SK-N-SH (cell line): ENCODE measurements around the gene SNRPA1. TPM values are rescaled to one million over a fixed set of nuclear protein-coding genes. Genes with fewer than 3 reads are reported as not detected.

Experiments used
- CTCF ChIA-PET: fragments of 300-600, 350-600 bp; formaldehyde crosslinking; extraction: SDS; loops from one replicate; lab custom pipeline; 2021; lab: Yijun Ruan, JAX
- POLR2A ChIA-PET: fragments of 350-600 bp; sonication (Branson Sonifier 250); formaldehyde crosslinking; extraction: SDS; loops from one replicate; lab custom pipeline; 2020; ENCODE audit warnings: antibody characterized with exemption, inconsistent platforms; lab: Yijun Ruan, JAX
- DNase-seq: peaks from one replicate; pipeline ENCODE4 v3.0.0; 2012
- H2AFZ ChIP-seq: fragments of 200-600 bp; sonication (generic); 2 replicates; pipeline ENCODE4 v1.8.1; 2016; ENCODE audit warnings: antibody characterized with exemption, mild to moderate bottlenecking, low read depth
- H3F3A ChIP-seq: fragments of 200-600 bp; sonication (generic); replicated peaks from 2 replicates; pipeline ENCODE3; 2016; ENCODE audit warnings: antibody characterized with exemption, mild to moderate bottlenecking; ENCODE audit not compliant: insufficient read depth
- H3K27ac ChIP-seq, 2 experiments: fragments of 200-500 bp in 1 of 2; fragments of 200-600 bp in 1 of 2; sonication (Bioruptor generic) in 1 of 2; sonication (generic), shearing (Covaris generic) in 1 of 2; 2 replicates each; pipeline versions ENCODE4 v1.5.1 to v1.6.1; 2014 to 2016; ENCODE audit warnings: low read depth in 2 of 2, inconsistent platforms in 1 of 2, low read length in 1 of 2, mild to moderate bottlenecking in 1 of 2, mixed read lengths in 1 of 2
- H3K27me3 ChIP-seq: fragments of 200-600 bp; sonication (generic), shearing (Covaris generic); 2 replicates; pipeline ENCODE4 v1.6.1; 2016; ENCODE audit warnings: mixed run types; ENCODE audit not compliant: insufficient read depth
- H3K36me3 ChIP-seq, 2 experiments: fragments of 200-500 bp in 1 of 2; fragments of 200-600 bp in 1 of 2; sonication (Bioruptor generic) in 1 of 2; sonication (generic) in 1 of 2; replicated peaks in 1 of 2; 2 replicates each; pipeline versions ENCODE3 to v1.5.1; 2014 to 2016; ENCODE audit warnings: low read length in 1 of 2, mild to moderate bottlenecking in 1 of 2; ENCODE audit not compliant: insufficient read depth in 2 of 2, control insufficient read depth in 1 of 2
- H3K4me1 ChIP-seq, 2 experiments: fragments of 200-500 bp in 1 of 2; fragments of 200-600 bp in 1 of 2; sonication (Bioruptor generic) in 1 of 2; sonication (generic), shearing (Covaris generic) in 1 of 2; 2 replicates each; pipeline versions ENCODE4 v1.5.1 to v1.6.1; 2014 to 2016; ENCODE audit warnings: low read depth in 1 of 2, low read length in 1 of 2, mixed run types in 1 of 2; ENCODE audit not compliant: insufficient read depth in 2 of 2, control insufficient read depth in 1 of 2
- H3K4me2 ChIP-seq: fragments of 200-600 bp; sonication (generic), shearing (Covaris generic); 2 replicates; pipeline ENCODE4 v1.6.1; 2017; ENCODE audit warnings: mixed run types
- H3K4me3 ChIP-seq, 2 experiments: fragments of 200-500 bp in 1 of 2; fragments of 200-600 bp in 1 of 2; sonication (Bioruptor generic) in 1 of 2; sonication (generic), shearing (Covaris generic) in 1 of 2; 2 replicates each; pipeline versions ENCODE4 v1.5.1 to v1.8.1; 2014 to 2016; ENCODE audit warnings: low read depth in 2 of 2, inconsistent platforms in 1 of 2, low read length in 1 of 2, mild to moderate bottlenecking in 1 of 2, mixed read lengths in 1 of 2, moderate library complexity in 1 of 2
- H3K79me2 ChIP-seq: fragments of 200-600 bp; sonication (generic); 2 replicates; pipeline ENCODE4 v1.8.1; 2017; ENCODE audit warnings: mild to moderate bottlenecking; ENCODE audit not compliant: insufficient read depth
- H3K9ac ChIP-seq: fragments of 200-600 bp; sonication (generic); 2 replicates; pipeline ENCODE4 v1.6.1; 2017; ENCODE audit warnings: mixed run types
- H3K9me2 ChIP-seq: fragments of 200-600 bp; sonication (generic); 2 replicates; pipeline ENCODE4 v1.6.1; 2017; ENCODE audit warnings: mixed run types
- H3K9me3 ChIP-seq: fragments of 200-600 bp; sonication (generic); 2 replicates; pipeline ENCODE4 v1.6.1; 2017; ENCODE audit warnings: mixed run types, mild to moderate bottlenecking, moderate library complexity
- H4K20me1 ChIP-seq: fragments of 200-600 bp; sonication (generic); 2 replicates; pipeline ENCODE4 v1.6.1; 2017; ENCODE audit warnings: mild to moderate bottlenecking, mixed run types; ENCODE audit not compliant: insufficient read depth
- CHD2 ChIP-seq: fragments of 150-350 bp; IDR thresholded peaks from 2 replicates; pipeline ENCODE4 v1.6.1; 2018; ENCODE audit warnings: low read length; ENCODE audit not compliant: partially characterized antibody
- CTCF ChIP-seq: fragments of 200-600 bp; sonication (generic); IDR thresholded peaks from 2 replicates; pipeline ENCODE4 v1.6.1; 2017; ENCODE audit warnings: antibody characterized with exemption, mild to moderate bottlenecking, moderate library complexity
- ELF1 ChIP-seq: IDR thresholded peaks from 2 replicates; pipeline ENCODE4 v1.4.0; 2012
- FOSL2 ChIP-seq: IDR thresholded peaks from 2 replicates; pipeline ENCODE4 v1.4.0; 2012; ENCODE audit warnings: low read depth, mild to moderate bottlenecking, moderate library complexity, borderline replicate concordance
- FOXJ3 ChIP-seq: sonication (generic); formaldehyde crosslinking; IDR thresholded peaks from 2 replicates; pipeline ENCODE4 v1.5.1; 2020; ENCODE audit warnings: mild to moderate bottlenecking, missing genetic modification reagents
- GATA2 ChIP-seq: sonication (generic); formaldehyde crosslinking; IDR thresholded peaks from 2 replicates; pipeline ENCODE4 v1.5.0; 2020; ENCODE audit warnings: mild to moderate bottlenecking, missing genetic modification reagents
- IRF3 ChIP-seq: fragments of 150-350 bp; IDR thresholded peaks from 2 replicates; pipeline ENCODE4 v1.6.1; 2016; ENCODE audit warnings: mild to moderate bottlenecking, low read depth, low read length
- JUND ChIP-seq: IDR thresholded peaks from 2 replicates; pipeline ENCODE4 v1.4.0; 2012
- MAX ChIP-seq: IDR thresholded peaks from 2 replicates; pipeline ENCODE4 v1.4.0; 2012; ENCODE audit warnings: low read depth
- MEF2A ChIP-seq: IDR thresholded peaks from 2 replicates; pipeline ENCODE4 v1.4.0; 2012; ENCODE audit warnings: low read depth, borderline replicate concordance
- NFIC ChIP-seq: IDR thresholded peaks from 2 replicates; pipeline ENCODE4 v1.4.0; 2012; ENCODE audit warnings: borderline replicate concordance
- POLR2AphosphoS5 ChIP-seq: IDR thresholded peaks from 2 replicates; pipeline ENCODE4 v1.6.1; 2012; ENCODE audit warnings: low read depth, low read length
- RAD21 ChIP-seq: IDR thresholded peaks from 2 replicates; pipeline ENCODE4 v1.6.1; 2012; ENCODE audit warnings: mild to moderate bottlenecking, low read length
- REST ChIP-seq: IDR thresholded peaks from 2 replicates; pipeline ENCODE4 v1.6.1; 2012; ENCODE audit warnings: mild to moderate bottlenecking, low read depth, low read length, moderate library complexity
- RFX5 ChIP-seq: IDR thresholded peaks from 2 replicates; pipeline ENCODE4 v1.6.1; 2012; ENCODE audit warnings: mild to moderate bottlenecking, improper control_type of control experiment, low read length
- RXRA ChIP-seq: IDR thresholded peaks from 2 replicates; pipeline ENCODE4 v1.4.0; 2012; ENCODE audit warnings: low read depth, mild to moderate bottlenecking, borderline replicate concordance
- SMC3 ChIP-seq: IDR thresholded peaks from 2 replicates; pipeline ENCODE4 v1.6.1; 2012; ENCODE audit warnings: low read depth, low read length, improper control_type of control experiment
- TCF12 ChIP-seq: IDR thresholded peaks from 2 replicates; pipeline ENCODE4 v1.4.0; 2012
- TEAD4 ChIP-seq: IDR thresholded peaks from 2 replicates; pipeline ENCODE4 v1.4.0; 2012; ENCODE audit warnings: mild to moderate bottlenecking, borderline replicate concordance; ENCODE audit not compliant: insufficient read depth
- USF1 ChIP-seq: IDR thresholded peaks from 2 replicates; pipeline ENCODE4 v1.4.0; 2012; ENCODE audit warnings: low read depth, borderline replicate concordance
- ZBTB33 ChIP-seq: IDR thresholded peaks from 2 replicates; pipeline ENCODE4 v1.4.0; 2012; ENCODE audit warnings: low read depth, borderline replicate concordance
- WGBS: methylation state at CpG from one replicate; pipeline ENCODE4 v1.1.6; 2017; ENCODE audit warnings: low lambda C conversion rate; 5-methylcytosine and 5-hydroxymethylcytosine counted together
- polyA plus RNA-seq, 3 experiments: library from polyadenylated mRNA; depleted of rRNA; stranded (reverse); fragments of >200 nt; gene quantifications; 2 replicates each; pipeline ENCODE4 v1.2.3, GENCODE V29; 2012

SNRPA1 gene
- polyA plus RNA-seq, 1 of the 3 experiments (the other 2 are of a cell fraction): 62.3 TPM

GRCh38 chr15:101267320-101268104 lies 27.5 kb downstream of the SNRPA1 start:
- Histone ChIP-seq H2AFZ (no peak overlapping the region), H3K9me2 (no peaks in the 10 kb centered on the region), H3K4me2 (no peak overlapping the region), H4K20me1 (no peaks in the 10 kb centered on the region; the same call in 1 of the 2 replicates), H3K27ac (no peak overlapping the region; a peak in 2 of 4 replicates), H3F3A (peaks cover 13% of the 10 kb centered on the region), H3K4me1 (peaks cover 0 to 11% of the 10 kb centered on the region in 2 experiments; a peak in 1 of 4 replicates), H3K27me3 (no peaks in the 10 kb centered on the region), H3K36me3 (peaks cover 26 to 27% of the 10 kb centered on the region in 2 experiments), H3K9me3 (no peaks in the 10 kb centered on the region), H3K79me2 (no peaks in the 10 kb centered on the region), H3K4me3 (no peak overlapping the region), H3K9ac (no peak overlapping the region)
- no peak for DNase-seq
- WGBS: 69% methylated on average over 18 of the region's 18 CpGs
- TF ChIP-seq FOXJ3 (CRISPR knock-in tag) (no peak), ZBTB33 (peak; percentile 89), MEF2A (no peak), RXRA (no peak), NFIC (0 out of 2 replicates have a peak, but pooled peaks have one; percentile 53), TCF12 (peak; percentile 67), POLR2AphosphoS5 (no peak), GATA2 (CRISPR knock-in tag) (no peak), USF1 (no peak), CTCF (no peak), SMC3 (no peak), IRF3 (no peak), JUND (no peak), FOSL2 (no peak), RAD21 (no peak), MAX (peak; percentile 31; the same call in 1 of the 2 replicates), TEAD4 (no peak), RFX5 (no peak), REST (no peak), ELF1 (no peak), CHD2 (no peak)
- CTCF ChIA-PET: interaction anchor here (0.7 to 2.3 kb wide), 12 partner anchors 9 to 375 kb away, joined by 3 to 17 read pairs (median 3); partner anchors contain the start of gene CHSY1
- POLR2A ChIA-PET: interaction anchor here (1.2 kb wide), 1 partner anchor 642 kb away, joined by 4 read pairs; no protein-coding TSS in a partner anchor
